IgD-negative memory B cell (primary cell): Measurements from ENCODE around the gene CACNA1G. TPM values are rescaled to one million over a fixed set of nuclear protein-coding genes. Genes with fewer than 3 reads are reported as not detected.

Experiments used
- H3K27ac Mint-ChIP-seq, 3 donors: one replicate each; pipeline ENCODE4 v1.8.0; 2020 to 2022; ENCODE audit warnings: mild to moderate bottlenecking in 3 of 3, mixed read lengths in 3 of 3, moderate library complexity in 1 of 3
- H3K27me3 Mint-ChIP-seq: one replicate; pipeline ENCODE4 v1.8.0; 2021; ENCODE audit warnings: mixed read lengths
- H3K36me3 Mint-ChIP-seq: one replicate; pipeline ENCODE4 v1.8.0; 2020; ENCODE audit warnings: mild to moderate bottlenecking, mixed read lengths
- H3K4me1 Mint-ChIP-seq, 3 donors: one replicate each; pipeline ENCODE4 v1.8.0; 2020 to 2022; ENCODE audit warnings: mixed read lengths in 3 of 3, mild to moderate bottlenecking in 1 of 3
- H3K4me3 Mint-ChIP-seq, 4 donors: one replicate each; pipeline ENCODE4 v1.8.0; 2020 to 2022; ENCODE audit warnings: mild to moderate bottlenecking in 4 of 4, mixed read lengths in 4 of 4, moderate library complexity in 3 of 4
- H3K9me3 Mint-ChIP-seq, 3 donors: one replicate each; pipeline ENCODE4 v1.8.0; 2020 to 2021; ENCODE audit warnings: mixed read lengths in 3 of 3, mild to moderate bottlenecking in 1 of 3
- polyA plus RNA-seq: library from polyadenylated mRNA; unstranded; fragments of 300-500 nt; fragmentation: Illumina TruSeq; gene quantifications from one replicate; pipeline ENCODE4 v1.2.3, GENCODE V29; 2021

Gene CACNA1G
- polyA plus RNA-seq, 1 donor from 2014 or later, result not detected

DNA sequence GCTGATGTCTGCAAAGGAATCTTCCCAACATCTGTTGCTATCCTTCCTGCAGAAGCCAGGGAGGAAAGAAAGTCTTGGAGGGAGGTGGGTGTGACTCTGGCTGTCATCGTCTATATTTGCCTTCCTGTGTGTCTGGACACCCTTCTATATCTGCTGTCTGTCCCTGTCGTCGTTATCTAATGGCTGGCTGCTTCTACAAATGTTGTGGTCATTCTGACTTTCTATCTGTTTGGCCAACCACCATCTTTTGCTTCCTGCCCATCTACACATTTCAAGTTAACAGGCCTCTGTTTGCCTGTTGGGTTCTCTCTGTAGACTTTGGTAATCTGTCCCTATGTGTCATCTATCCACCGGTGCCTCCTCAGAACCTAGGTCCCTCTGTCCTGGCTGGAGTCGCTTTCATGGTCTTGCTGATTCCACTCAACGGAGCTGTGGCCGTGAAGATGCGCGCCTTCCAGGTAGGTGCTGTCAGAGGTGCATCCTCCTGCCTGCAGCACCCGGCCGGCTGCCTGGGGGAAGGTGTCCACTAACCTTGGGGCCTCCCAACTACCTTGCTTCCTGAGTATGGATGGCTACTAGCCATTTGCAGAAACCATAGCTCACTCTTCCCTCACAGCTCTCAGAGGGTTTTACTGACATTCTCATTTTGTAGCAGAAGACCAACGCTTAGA, 104.4 kb downstream of the CACNA1G start:
- Mint-ChIP-seq H3K27me3 (peaks cover 5% of the 10 kb centered on the region), H3K9me3 (peaks cover 0 to 2% (median 0%) of the 10 kb centered on the region in 3 donors), H3K27ac (no peak overlapping the region), H3K4me3 (no peak overlapping the region), H3K4me1 (no peaks in the 10 kb centered on the region), H3K36me3 (no peaks in the 10 kb centered on the region)

DNA sequence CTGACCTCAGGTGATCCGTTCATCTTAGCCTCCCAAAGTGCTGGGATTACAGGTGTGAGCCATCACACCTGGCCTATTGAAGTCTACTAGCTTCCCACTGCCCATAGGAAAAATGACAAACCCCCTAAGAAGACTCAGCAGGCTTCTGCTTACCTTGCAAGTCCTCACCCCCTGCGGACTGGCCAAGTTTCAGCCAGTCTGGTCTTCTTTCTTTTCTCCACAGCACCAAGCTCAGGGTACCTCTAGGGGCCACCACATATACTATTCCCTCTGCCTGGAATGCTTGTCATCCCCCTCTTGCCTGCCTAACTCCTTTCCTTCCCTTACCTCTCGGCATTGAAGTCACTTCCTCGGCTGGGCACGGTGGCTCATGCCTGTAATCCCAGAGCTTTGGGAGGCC, 105.3 kb downstream of the CACNA1G start:
- Mint-ChIP-seq H3K4me1 (no peaks in the 10 kb centered on the region), H3K27me3 (peaks cover 3% of the 10 kb centered on the region), H3K9me3 (peaks cover 0 to 2% (median 0%) of the 10 kb centered on the region in 3 donors), H3K27ac (no peak overlapping the region), H3K36me3 (no peaks in the 10 kb centered on the region), H3K4me3 (no peak overlapping the region)

DNA sequence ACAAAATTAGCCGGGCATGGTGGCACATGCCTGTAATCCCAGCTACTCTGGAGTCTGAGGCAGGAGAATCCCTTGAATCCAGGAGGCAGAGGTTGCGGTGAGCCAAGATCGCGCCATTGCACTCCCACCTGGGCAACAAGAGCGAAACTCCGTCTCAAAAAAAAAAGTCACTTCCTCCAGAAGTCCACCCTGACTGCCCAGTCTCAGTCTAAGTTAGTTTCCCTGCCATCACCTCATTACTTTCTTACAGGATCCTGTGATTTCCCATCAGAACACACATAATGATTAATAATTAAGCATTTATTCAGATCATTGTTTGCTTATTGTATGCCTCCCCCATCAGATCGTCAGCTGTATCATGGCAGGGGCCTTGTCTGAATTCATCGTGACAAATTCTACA, 105.8 kb downstream of the CACNA1G start:
- Mint-ChIP-seq H3K4me3 (no peak overlapping the region), H3K4me1 (no peaks in the 10 kb centered on the region), H3K9me3 (peaks cover 0 to 2% (median 0%) of the 10 kb centered on the region in 3 donors), H3K36me3 (no peaks in the 10 kb centered on the region), H3K27me3 (peaks cover 3% of the 10 kb centered on the region), H3K27ac (no peak overlapping the region)

DNA sequence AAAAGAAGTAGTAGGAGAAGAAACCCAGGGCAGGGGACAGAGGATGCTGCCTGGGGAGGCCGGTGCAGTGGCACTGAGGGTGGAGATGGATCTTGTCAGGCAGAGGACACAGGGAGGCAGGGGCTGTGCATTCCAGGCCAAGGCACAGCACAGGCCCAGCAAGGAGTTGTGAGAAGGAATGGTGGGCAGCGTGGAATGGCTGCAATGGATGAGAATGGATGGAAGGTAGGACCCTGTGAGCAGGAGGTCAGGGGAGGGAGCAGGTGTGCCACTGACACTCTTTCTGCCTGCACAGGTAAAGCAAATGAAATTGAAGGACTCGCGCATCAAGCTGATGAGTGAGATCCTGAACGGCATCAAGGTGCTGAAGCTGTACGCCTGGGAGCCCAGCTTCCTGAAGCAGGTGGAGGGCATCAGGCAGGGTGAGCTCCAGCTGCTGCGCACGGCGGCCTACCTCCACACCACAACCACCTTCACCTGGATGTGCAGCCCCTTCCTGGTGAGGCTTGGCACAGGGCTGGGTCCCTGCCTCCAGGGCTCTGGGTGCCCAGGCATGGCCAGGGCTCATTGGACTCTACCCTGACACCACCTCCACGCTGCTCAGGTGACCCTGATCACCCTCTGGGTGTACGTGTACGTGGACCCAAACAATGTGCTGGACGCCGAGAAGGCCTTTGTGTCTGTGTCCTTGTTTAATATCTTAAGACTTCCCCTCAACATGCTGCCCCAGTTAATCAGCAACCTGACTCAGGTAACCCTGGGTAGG, 106.9 kb downstream of the CACNA1G start:
- Mint-ChIP-seq H3K4me3 (no peak overlapping the region), H3K36me3 (no peaks in the 10 kb centered on the region), H3K9me3 (peaks cover 0 to 2% (median 0%) of the 10 kb centered on the region in 3 donors), H3K27ac (no peak overlapping the region), H3K27me3 (peaks cover 3% of the 10 kb centered on the region), H3K4me1 (no peaks in the 10 kb centered on the region)

DNA sequence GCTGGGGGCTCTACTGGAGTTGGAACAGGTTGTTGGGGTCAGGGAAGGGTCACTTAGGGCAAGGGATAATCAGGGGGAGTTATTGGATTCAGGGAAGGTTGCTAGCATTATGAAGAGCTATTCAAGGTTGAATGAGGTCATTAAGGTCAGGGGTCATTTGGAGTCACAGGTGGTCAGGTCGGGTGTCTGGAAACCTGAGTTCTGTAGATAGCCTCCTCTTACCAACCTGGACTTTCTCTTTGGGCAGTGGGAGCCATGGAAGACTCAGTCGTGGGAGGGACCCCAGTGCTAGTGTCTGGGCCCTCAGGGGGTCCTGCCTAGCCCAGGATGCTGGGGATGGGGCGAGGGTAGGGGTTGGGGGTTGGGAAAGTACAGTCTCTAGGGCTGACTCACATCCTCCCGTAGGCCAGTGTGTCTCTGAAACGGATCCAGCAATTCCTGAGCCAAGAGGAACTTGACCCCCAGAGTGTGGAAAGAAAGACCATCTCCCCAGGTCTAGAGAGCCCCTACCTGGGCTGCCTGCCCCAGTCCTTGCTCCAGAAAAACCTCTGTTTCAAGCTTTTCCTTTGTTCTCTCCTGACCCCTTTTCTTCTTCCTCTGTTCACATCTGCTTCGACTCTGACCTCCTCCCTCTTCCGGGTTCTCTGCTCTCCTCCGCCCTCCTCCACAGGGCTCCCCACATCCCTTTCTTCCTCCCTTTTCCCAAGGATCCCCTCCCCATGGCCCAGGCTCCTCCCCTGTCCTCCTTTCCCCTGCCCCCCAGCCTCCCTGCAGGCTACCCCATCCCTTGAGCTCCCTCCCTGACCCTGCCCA, 107.7 kb downstream of the CACNA1G start:
- Mint-ChIP-seq H3K27me3 (peaks cover 2% of the 10 kb centered on the region), H3K36me3 (no peaks in the 10 kb centered on the region), H3K27ac (peak overlapping the region in 1 of 3 donors; percentile 7), H3K9me3 (peaks cover 0 to 2% (median 0%) of the 10 kb centered on the region in 3 donors), H3K4me1 (no peaks in the 10 kb centered on the region), H3K4me3 (no peak overlapping the region)

DNA sequence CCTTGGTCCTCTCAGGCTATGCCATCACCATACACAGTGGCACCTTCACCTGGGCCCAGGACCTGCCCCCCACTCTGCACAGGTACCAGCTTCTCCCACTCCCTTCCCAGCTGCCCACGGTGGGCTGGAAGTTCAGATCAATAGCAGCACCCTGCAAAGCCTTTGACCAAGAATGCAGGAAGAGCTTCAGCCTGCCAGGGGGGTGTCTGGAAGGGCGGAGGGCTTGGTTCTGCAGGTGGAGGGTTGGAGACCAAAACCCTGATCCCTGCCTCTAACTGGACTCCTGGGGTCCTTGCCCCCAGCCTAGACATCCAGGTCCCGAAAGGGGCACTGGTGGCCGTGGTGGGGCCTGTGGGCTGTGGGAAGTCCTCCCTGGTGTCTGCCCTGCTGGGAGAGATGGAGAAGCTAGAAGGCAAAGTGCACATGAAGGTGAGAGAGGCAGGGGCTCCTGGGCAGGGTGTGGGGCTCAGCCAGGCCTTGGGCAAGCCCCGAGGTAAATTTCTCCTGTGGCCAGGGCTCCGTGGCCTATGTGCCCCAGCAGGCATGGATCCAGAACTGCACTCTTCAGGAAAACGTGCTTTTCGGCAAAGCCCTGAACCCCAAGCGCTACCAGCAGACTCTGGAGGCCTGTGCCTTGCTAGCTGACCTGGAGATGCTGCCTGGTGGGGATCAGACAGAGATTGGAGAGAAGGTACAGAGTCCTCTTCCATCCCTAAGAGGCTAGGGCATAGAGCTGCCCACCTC, 108.5 kb downstream of the CACNA1G start:
- Mint-ChIP-seq H3K36me3 (no peaks in the 10 kb centered on the region), H3K27ac (no peak overlapping the region), H3K4me3 (no peak overlapping the region), H3K4me1 (no peaks in the 10 kb centered on the region), H3K9me3 (peaks cover 0 to 2% (median 0%) of the 10 kb centered on the region in 3 donors), H3K27me3 (peaks cover 1% of the 10 kb centered on the region)

DNA sequence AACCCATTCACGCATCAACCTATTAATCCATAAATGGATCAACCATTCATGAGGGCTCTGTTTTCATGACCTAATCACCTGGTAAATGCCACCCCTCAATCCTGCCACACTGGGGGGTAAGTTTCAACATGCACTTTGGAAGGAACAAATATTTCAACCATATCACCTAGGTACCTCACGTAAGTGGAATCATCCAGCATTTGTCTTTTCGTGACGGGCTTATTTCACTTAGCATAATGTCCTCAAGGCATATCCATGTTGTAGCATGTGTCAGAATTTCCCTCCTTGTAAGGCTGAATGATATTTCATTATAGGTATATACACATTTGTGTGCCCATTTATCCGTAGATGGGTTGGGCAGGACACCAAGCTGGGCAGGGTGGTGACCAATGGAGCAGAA, 111.6 kb downstream of the CACNA1G start:
- H3K9me3 Mint-ChIP-seq, result peaks cover 0 to 3% (median 0%) of the 10 kb centered on the region in 3 donors
- no peaks in the 10 kb centered on the region for H3K4me1 Mint-ChIP-seq
- H3K4me3 Mint-ChIP-seq, result no peak overlapping the region
- no peak overlapping the region for H3K27ac Mint-ChIP-seq
- no peaks in the 10 kb centered on the region for H3K27me3 Mint-ChIP-seq
- no peaks in the 10 kb centered on the region for H3K36me3 Mint-ChIP-seq

DNA sequence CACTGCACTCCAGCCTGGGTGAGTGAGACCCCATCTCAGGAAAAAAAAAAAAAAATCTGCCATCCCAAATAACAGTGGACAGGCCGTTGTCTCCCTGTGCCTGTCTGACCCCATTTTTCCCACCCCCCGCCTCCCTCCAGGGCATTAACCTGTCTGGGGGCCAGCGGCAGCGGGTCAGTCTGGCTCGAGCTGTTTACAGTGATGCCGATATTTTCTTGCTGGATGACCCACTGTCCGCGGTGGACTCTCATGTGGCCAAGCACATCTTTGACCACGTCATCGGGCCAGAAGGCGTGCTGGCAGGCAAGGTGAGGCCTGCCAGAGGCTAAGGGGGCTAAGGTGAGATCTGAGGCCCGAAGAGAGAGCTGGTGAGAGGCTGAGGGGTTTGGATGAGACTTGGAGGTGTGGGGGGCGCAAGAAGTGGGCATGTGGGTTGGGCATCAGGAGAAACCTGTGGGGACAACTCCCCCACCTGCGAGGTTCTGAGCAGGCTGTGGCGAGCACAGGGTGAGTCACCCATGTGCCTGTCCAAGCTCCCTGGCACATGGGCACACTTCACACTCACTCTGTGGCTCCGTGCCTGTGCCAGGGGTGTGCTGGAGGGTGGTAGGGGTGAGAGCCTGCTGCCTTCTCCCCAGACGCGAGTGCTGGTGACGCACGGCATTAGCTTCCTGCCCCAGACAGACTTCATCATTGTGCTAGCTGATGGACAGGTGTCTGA, 112.5 kb downstream of the CACNA1G start:
- H3K9me3 Mint-ChIP-seq, result peaks cover 0 to 3% (median 0%) of the 10 kb centered on the region in 3 donors
- H3K4me3 Mint-ChIP-seq, result no peak overlapping the region
- no peak overlapping the region for H3K27ac Mint-ChIP-seq
- peaks cover 2% of the 10 kb centered on the region for H3K27me3 Mint-ChIP-seq
- H3K36me3 Mint-ChIP-seq, result no peaks in the 10 kb centered on the region
- no peaks in the 10 kb centered on the region for H3K4me1 Mint-ChIP-seq

DNA sequence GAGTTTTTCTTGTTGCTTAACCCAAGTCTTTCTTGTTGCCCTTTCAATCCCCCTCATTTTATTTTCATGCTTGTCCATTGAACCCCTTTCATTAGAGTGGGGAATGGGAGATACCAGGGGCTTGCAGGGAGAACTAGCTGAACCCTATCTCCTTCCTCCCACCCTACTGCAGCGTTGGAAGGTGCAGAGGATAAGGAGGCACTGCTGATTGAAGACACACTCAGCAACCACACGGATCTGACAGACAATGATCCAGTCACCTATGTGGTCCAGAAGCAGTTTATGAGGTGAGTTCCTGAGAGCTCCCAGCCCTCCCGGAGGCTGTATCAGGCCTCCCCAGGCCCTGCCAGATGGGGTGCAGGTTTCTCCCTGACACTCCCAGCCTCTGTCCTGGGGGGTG, 114.7 kb downstream of the CACNA1G start:
- H3K4me1 Mint-ChIP-seq, result no peaks in the 10 kb centered on the region
- peaks cover 14% of the 10 kb centered on the region for H3K27me3 Mint-ChIP-seq
- peaks cover 0 to 3% (median 0%) of the 10 kb centered on the region in 3 donors for H3K9me3 Mint-ChIP-seq
- no peak overlapping the region for H3K4me3 Mint-ChIP-seq
- H3K27ac Mint-ChIP-seq, result no peak overlapping the region
- no peaks in the 10 kb centered on the region for H3K36me3 Mint-ChIP-seq

DNA sequence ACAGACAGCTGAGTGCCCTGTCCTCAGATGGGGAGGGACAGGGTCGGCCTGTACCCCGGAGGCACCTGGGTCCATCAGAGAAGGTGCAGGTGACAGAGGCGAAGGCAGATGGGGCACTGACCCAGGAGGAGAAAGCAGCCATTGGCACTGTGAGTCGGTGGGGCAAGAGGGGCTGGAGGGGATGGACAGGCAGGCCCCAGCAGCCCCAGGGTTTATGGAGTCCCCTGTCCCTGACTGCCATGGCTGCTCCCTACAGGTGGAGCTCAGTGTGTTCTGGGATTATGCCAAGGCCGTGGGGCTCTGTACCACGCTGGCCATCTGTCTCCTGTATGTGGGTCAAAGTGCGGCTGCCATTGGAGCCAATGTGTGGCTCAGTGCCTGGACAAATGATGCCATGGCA, 115.1 kb downstream of the CACNA1G start:
- Mint-ChIP-seq H3K27ac (no peak overlapping the region), H3K36me3 (peaks cover 2% of the 10 kb centered on the region), H3K4me3 (no peak overlapping the region), H3K9me3 (peaks cover 0 to 3% (median 0%) of the 10 kb centered on the region in 3 donors), H3K4me1 (no peaks in the 10 kb centered on the region), H3K27me3 (peaks cover 17% of the 10 kb centered on the region)

DNA sequence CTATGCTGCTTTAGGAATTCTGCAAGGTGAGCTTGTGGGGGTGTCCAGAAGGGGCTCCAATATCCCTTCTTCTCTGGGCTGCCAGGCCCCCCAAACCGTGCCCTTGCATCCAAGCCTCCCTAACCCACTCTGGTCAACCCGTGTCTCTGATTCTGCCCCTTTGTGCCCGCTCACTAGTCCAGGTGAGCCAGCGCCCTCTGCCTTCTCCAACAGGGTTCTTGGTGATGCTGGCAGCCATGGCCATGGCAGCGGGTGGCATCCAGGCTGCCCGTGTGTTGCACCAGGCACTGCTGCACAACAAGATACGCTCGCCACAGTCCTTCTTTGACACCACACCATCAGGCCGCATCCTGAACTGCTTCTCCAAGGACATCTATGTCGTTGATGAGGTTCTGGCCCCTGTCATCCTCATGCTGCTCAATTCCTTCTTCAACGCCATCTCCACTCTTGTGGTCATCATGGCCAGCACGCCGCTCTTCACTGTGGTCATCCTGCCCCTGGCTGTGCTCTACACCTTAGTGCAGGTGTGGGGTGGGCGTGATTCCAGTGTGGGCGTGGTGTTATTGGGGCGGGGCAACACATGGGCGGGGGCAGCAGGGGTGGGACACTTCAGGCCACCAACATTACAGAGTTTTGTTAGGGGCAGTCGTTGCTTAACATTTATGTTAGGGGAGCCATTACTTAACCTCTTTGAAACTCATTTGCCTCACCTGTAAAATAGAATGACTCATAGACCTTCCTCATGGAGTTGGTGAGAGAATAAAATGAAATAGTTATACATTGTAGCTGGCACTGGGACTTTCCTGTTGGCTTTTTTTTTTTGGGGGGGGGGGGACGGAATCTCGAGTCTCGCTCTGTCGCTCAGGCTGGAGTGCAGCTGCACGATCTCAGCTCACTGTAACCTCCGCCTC, 115.8 kb downstream of the CACNA1G start:
- Mint-ChIP-seq H3K27me3 (peaks cover 21% of the 10 kb centered on the region), H3K4me1 (peaks cover 0 to 2% (median 0%) of the 10 kb centered on the region in 3 donors), H3K27ac (no peak overlapping the region), H3K4me3 (no peak overlapping the region), H3K9me3 (peaks cover 0 to 3% (median 0%) of the 10 kb centered on the region in 3 donors), H3K36me3 (peaks cover 2% of the 10 kb centered on the region)
